ENCODE data around the gene CST3.

The CST3 gene

DNA sequence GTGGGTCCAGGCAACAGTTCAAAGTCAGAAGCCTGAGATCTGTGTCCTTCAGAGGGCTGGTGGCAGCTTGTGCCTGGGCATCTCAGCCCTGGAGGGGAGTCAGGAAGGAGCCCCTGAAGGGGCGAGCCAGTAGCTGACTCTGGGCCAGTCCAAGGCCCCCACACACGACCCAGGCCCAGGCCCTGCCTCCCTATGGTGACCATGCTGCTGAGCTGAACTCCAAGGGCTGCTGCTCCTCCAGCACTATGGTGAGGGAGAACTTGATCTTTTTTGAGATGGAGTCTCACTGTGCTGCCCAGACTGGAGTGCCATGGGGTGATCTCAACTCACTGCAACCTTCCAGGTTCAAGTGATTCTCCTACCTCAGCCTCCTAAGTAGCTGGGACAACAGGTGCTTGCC, 15.2 kb upstream of the CST3 start:
- no peak for DNase-seq (ENCODE audit: low read depth)
- H3K4me3 ChIP-seq (ENCODE audit: control insufficient read depth, low read depth, low read length) = no peak overlapping the region
- TF ChIP-seq, protein P1, sequence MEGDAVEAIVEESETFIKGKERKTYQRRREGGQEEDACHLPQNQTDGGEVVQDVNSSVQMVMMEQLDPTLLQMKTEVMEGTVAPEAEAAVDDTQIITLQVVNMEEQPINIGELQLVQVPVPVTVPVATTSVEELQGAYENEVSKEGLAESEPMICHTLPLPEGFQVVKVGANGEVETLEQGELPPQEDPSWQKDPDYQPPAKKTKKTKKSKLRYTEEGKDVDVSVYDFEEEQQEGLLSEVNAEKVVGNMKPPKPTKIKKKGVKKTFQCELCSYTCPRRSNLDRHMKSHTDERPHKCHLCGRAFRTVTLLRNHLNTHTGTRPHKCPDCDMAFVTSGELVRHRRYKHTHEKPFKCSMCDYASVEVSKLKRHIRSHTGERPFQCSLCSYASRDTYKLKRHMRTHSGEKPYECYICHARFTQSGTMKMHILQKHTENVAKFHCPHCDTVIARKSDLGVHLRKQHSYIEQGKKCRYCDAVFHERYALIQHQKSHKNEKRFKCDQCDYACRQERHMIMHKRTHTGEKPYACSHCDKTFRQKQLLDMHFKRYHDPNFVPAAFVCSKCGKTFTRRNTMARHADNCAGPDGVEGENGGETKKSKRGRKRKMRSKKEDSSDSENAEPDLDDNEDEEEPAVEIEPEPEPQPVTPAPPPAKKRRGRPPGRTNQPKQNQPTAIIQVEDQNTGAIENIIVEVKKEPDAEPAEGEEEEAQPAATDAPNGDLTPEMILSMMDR (IDR thresholded peaks at IDR 0.05; ENCODE audit: control insufficient read depth, insufficient read depth, low read depth, low read length, missing control alignments) = no peak

DNA sequence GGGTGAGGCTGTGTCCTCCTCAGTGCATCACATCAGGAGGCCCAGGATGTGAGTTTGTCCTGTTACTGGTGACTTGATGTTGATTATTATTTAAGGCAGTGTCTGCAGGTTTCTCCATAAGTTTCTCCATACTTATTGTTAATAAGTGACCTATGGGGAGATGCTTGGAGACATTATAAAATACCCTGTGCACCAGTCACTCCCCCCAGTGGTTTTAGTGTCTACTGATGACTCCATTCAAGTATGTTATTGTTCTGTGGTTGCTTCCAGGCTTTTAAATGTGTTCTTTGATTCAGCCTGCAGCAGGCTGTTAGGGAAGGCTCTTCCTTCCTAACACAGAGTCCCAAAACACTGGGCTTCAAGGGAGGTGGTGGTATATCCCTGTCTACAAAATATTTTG, 14.6 kb upstream of the CST3 start:
- TF ChIP-seq, protein P1 (IDR thresholded peaks at IDR 0.05; ENCODE audit: control insufficient read depth, insufficient read depth, low read depth, low read length, missing control alignments) = no peak
- DNase-seq (ENCODE audit: low read depth) = no peak
- no peak overlapping the region for H3K4me3 ChIP-seq (ENCODE audit: control insufficient read depth, low read depth, low read length)

DNA sequence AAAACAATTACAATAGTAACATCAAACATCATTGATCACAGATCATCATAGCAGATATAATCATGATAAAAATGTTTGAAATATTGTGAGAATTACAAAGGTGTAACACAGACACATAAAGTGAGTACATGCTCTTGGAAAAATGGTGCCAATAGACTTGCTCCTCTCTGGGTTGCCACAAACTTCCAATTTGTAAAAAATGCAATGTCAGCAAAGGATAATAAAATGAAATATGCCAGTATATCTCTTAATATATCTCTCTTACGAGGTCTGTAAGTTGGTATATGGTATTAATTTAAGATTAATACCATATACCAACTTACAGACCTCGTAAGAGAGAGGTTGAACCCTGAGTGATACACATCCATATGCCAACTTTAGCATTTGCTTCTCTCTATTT, 13.4 kb upstream of the CST3 start:
- H3K4me3 ChIP-seq (ENCODE audit: control insufficient read depth, low read depth, low read length) = no peak overlapping the region
- no peak for DNase-seq (ENCODE audit: low read depth)
- TF ChIP-seq, protein P1 (IDR thresholded peaks at IDR 0.05; ENCODE audit: control insufficient read depth, insufficient read depth, low read depth, low read length, missing control alignments) = no peak

DNA sequence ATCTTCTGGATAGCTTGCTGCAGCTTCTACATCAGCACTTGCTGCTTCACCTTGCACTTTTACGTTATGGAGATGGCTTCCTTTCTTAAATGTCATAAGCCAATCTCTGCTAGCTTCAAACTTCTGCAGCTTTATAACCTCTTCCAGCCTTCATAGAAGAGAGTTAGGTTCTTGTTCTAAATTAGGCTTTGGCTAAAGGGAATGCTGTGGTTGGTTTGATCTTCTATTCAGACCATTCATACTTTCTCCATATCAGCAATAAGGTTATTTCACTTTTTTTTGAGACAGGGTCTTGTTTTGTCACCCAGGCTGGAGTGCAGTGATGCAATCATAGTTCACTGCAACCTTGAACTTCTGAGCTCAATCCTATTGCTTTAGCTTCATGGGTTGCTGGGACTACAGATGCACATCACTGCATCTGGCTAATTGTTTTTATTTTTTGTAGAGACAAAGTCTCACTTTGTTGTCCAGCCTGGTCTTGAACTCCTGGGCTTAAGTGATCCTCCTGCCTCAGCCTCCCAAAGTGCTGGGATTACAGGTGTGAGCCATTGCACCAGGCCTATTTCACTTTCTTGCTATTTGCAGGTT, 12.2 kb upstream of the CST3 start:
- TF ChIP-seq, protein P1 (IDR thresholded peaks at IDR 0.05; ENCODE audit: control insufficient read depth, insufficient read depth, low read depth, low read length, missing control alignments) = no peak
- no peak overlapping the region for H3K4me3 ChIP-seq (ENCODE audit: control insufficient read depth, low read depth, low read length)
- no peak for DNase-seq (ENCODE audit: low read depth)

DNA sequence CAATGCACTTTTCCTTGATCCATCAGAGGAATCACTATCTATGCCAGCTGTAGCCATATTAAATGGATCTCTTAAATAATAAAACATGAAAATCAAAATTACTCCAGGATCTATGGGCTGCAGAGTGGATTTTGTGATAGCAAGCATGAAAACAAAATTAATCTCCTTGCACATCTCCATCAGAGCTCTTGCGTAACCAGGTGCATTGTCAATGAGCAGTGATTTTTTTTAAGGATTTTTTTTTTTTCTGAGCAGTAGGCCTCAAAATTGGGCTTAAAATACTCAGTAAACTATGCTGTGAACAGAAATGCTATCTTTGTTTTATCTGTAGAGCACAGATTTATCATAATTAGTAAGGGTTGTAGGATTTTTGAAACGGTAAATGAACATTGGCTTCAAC, 11.5 kb upstream of the CST3 start:
- no peak overlapping the region for H3K4me3 ChIP-seq (ENCODE audit: control insufficient read depth, low read depth, low read length)
- TF ChIP-seq, protein P1 (IDR thresholded peaks at IDR 0.05; ENCODE audit: control insufficient read depth, insufficient read depth, low read depth, low read length, missing control alignments) = no peak
- no peak for DNase-seq (ENCODE audit: low read depth)

DNA sequence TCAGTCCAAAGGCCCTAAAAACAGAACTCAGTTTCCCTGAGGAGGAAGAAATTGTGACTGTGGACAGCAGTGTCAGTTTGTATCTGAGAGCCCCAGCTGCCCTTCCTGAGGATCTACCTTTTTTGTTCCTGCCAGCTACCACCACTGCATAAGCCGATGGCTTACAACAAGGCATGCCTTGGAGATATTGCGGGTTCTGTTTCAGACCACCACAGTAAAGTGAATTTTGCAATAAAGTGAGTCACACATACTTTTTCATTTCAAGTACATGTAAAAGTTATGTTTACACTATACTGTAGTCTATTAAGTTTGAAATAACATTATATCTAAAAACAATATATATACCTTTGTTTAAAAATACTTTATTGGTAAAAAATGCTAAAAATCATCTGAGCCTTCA, 9.6 kb upstream of the CST3 start:
- H3K4me3 ChIP-seq (ENCODE audit: control insufficient read depth, low read depth, low read length) = no peak overlapping the region

More for the DNA sequence above, 9.6 kb upstream of the CST3 start:
- TF ChIP-seq, protein P1 (IDR thresholded peaks at IDR 0.05; ENCODE audit: control insufficient read depth, insufficient read depth, low read depth, low read length, missing control alignments) = no peak
- DNase-seq (ENCODE audit: low read depth) = no peak
